ENCODE data around the gene ACVR1C. TPM values are rescaled to one million over a fixed set of nuclear protein-coding genes. Genes with fewer than 3 reads are reported as not detected.

The ACVR1C gene
- 12.5 TPM for total RNA-seq

GRCh38 chr2:157628477-157629415 is at the start of gene ACVR1C:
TSS of gene ACVR1C (minus strand) at chr2:157628864. CDS start at chr2:157628644, 220 bp downstream.

Other genes with a start within 250 kb of the ACVR1C start
- gene CYTIP, start 184.8 kb downstream of the ACVR1C start, total RNA-seq: 2.5 TPM
- gene ACVR1, start 247.5 kb upstream of the ACVR1C start, total RNA-seq: 34.4 TPM